WTC11 (cell line): Measurements from ENCODE around the gene ITGB4.

Experiments
- MXD4 ChIP-seq: fragments of 250-450 bp; sonication (Bioruptor Pico); IDR thresholded peaks from 2 replicates; pipeline ENCODE4 v1.8.0; 2021; ENCODE audit warnings: mild to moderate bottlenecking, moderate library complexity, borderline replicate concordance
- SP1 ChIP-seq: sonication (generic); formaldehyde crosslinking; conservative IDR thresholded peaks from 2 replicates; pipeline ENCODE4 v1.8.1; 2022; ENCODE audit warnings: missing genetic modification reagents
- TEAD1 ChIP-seq: sonication (generic); formaldehyde crosslinking; IDR thresholded peaks from 2 replicates; pipeline ENCODE4 v1.8.0; 2022; ENCODE audit warnings: mild to moderate bottlenecking, missing genetic modification reagents
- ZNF232 ChIP-seq: sonication (generic); formaldehyde crosslinking; IDR thresholded peaks from 2 replicates; pipeline ENCODE4 v1.8.0; 2022; ENCODE audit warnings: mild to moderate bottlenecking, missing genetic modification reagents
- TF ChIP-seq, protein P1 (sequence below): fragments of 200-600 bp; IDR thresholded peaks from 2 replicates; pipeline ENCODE4 v1.8.0; 2022; ENCODE audit warnings: antibody characterized with exemption
- TF ChIP-seq, protein P2 (sequence below): sonication (generic); formaldehyde crosslinking; IDR thresholded peaks from 2 replicates; pipeline ENCODE4 v1.8.0; 2022; ENCODE audit warnings: mild to moderate bottlenecking, missing genetic modification reagents
- TF ChIP-seq, protein P3 (sequence below): fragments of 250-450 bp; sonication (Bioruptor Pico); IDR thresholded peaks from 2 replicates; pipeline ENCODE4 v2.1.2; 2022; ENCODE audit warnings: mild to moderate bottlenecking, moderate library complexity

DNA sequence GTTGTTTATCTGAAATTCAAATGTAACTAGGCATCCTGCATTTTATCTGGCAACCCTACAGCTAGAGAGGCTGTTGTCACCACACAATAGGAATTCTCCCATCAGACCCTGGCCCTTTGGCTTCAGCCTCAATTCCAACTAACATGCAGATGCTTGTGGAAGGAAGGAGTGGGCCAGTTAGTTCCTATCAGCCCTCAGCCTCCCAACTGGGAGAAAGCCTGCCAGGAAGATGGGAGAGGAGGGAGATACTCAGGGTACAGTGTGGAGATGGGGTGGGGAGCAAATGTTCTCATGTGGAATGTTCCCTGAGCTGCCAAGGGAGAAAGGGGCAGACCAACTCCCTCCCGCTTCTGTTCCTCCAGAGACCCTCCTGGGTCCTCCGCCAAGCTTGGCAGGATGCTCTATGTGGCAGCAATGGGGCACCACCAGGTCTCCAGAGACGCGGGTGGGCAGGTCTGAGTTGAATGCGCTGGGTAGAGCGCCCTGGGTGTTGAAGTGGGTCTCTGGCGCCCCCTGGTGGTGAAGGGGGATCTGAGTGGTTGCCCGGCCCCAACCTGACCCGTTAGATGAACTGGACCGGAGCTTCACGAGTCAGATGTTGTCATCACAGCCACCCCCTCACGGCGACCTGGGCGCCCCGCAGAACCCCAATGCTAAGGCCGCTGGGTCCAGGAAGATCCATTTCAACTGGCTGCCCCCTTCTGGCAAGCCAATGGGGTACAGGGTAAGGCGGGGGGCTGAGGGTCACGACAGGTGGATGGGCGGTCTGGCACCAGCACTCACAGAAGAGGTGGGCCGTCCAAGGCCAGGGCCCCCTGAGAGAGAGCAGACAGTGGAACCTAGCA lies 28.5 kb downstream of the ITGB4 start:
- TF ChIP-seq, protein P1, sequence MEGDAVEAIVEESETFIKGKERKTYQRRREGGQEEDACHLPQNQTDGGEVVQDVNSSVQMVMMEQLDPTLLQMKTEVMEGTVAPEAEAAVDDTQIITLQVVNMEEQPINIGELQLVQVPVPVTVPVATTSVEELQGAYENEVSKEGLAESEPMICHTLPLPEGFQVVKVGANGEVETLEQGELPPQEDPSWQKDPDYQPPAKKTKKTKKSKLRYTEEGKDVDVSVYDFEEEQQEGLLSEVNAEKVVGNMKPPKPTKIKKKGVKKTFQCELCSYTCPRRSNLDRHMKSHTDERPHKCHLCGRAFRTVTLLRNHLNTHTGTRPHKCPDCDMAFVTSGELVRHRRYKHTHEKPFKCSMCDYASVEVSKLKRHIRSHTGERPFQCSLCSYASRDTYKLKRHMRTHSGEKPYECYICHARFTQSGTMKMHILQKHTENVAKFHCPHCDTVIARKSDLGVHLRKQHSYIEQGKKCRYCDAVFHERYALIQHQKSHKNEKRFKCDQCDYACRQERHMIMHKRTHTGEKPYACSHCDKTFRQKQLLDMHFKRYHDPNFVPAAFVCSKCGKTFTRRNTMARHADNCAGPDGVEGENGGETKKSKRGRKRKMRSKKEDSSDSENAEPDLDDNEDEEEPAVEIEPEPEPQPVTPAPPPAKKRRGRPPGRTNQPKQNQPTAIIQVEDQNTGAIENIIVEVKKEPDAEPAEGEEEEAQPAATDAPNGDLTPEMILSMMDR, result peak; percentile 98
- no peak for TF ChIP-seq TEAD1 (CRISPR knock-in tag)
- no peak for TF ChIP-seq ZNF232
- no peak for TF ChIP-seq SP1 (CRISPR knock-in tag)
- TF ChIP-seq, protein P2, sequence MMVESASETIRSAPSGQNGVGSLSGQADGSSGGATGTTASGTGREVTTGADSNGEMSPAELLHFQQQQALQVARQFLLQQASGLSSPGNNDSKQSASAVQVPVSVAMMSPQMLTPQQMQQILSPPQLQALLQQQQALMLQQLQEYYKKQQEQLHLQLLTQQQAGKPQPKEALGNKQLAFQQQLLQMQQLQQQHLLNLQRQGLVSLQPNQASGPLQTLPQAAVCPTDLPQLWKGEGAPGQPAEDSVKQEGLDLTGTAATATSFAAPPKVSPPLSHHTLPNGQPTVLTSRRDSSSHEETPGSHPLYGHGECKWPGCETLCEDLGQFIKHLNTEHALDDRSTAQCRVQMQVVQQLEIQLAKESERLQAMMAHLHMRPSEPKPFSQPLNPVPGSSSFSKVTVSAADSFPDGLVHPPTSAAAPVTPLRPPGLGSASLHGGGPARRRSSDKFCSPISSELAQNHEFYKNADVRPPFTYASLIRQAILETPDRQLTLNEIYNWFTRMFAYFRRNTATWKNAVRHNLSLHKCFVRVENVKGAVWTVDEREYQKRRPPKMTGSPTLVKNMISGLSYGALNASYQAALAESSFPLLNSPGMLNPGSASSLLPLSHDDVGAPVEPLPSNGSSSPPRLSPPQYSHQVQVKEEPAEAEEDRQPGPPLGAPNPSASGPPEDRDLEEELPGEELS (CRISPR knock-in tag), result no peak
- TF ChIP-seq MXD4, result no peak
- TF ChIP-seq, protein P3, sequence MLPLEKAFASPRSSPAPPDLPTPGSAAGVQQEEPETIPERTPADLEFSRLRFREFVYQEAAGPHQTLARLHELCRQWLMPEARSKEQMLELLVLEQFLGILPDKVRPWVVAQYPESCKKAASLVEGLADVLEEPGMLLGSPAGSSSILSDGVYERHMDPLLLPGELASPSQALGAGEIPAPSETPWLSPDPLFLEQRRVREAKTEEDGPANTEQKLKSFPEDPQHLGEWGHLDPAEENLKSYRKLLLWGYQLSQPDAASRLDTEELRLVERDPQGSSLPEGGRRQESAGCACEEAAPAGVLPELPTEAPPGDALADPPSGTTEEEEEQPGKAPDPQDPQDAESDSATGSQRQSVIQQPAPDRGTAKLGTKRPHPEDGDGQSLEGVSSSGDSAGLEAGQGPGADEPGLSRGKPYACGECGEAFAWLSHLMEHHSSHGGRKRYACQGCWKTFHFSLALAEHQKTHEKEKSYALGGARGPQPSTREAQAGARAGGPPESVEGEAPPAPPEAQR, result no peak
